ENCODE data around the gene TPRA1. TPM values are rescaled to one million over a fixed set of nuclear protein-coding genes. Genes with fewer than 3 reads are reported as not detected.
A peak's percentile ranks its signal among the peaks of the same experiment; 100 is the strongest.

The TPRA1 gene
- total RNA-seq, 1 experiment from 2014 or later = 47.0 TPM

DNA sequence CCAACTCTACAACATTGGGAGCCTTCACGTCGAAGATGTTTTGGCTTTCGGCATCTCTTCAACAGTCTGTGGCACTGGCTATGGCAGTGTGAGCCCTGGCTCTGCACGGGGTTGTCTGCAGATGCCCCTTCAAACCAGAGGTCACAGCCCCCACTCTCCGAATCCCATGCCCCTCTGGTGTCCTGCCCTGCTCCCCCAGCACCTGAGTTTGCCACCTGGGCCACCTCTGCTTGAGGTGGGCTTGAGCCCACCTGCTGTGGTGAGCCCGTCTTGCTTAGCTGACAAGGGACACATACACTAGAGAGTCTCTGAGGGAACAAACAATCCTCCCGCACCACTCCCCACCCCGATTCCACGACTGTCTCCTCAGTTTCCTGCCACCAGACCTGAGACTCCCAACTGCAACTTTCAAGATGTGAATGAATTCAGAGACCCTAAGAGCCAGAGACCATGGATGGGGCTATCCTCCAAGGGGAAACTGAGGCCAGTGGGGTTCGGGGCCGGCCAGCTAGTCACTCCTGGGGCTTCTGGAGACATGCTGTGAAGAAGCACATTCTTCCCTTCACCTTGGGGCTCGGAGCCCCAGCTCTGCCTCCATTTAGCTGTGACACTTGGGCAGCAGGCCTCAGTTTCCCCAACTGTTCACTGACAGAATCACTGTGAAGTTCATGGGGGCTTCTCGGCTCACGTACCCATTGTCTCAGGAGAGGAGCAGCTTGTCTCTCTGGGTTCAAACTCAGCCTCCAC, 44.6 kb downstream of the TPRA1 start:
- intact Hi-C loops (cut with micrococcal nuclease) = loop anchor here (2.0 to 10.0 kb wide), 3 partner anchors 291 to 1023 kb away; partner anchors contain the start of gene PLXNA1
- H3K27ac Mint-ChIP-seq (ENCODE audit: low read depth, unreplicated experiment) = no peak overlapping the region
- peaks cover 6% of the 10 kb centered on the region for H3K4me1 Mint-ChIP-seq (ENCODE audit: insufficient read depth, unreplicated experiment)
- peaks cover under 1% of the 10 kb centered on the region for H3K27me3 Mint-ChIP-seq (ENCODE audit: insufficient read depth, unreplicated experiment)
- no peak overlapping the region for H3K4me3 Mint-ChIP-seq (ENCODE audit: unreplicated experiment)
- CTCF ChIA-PET = interaction anchor here (0.6 to 6.8 kb wide), 23 partner anchors 8 to 1149 kb away, joined by 3 to 63 read pairs (median 4); partner anchors contain the start of gene CHST13
- POLR2A ChIA-PET = interaction anchor here (1.2 kb wide), 1 partner anchor 868 kb away, joined by 3 read pairs; no protein-coding TSS in a partner anchor
- H3K9me3 Mint-ChIP-seq (ENCODE audit: unreplicated experiment) = no peaks in the 10 kb centered on the region
- no peak for DNase-seq (ENCODE audit: unreplicated experiment)
- BruUV-seq (replicated peaks) = no TSS peak
- TF ChIP-seq, protein P1, sequence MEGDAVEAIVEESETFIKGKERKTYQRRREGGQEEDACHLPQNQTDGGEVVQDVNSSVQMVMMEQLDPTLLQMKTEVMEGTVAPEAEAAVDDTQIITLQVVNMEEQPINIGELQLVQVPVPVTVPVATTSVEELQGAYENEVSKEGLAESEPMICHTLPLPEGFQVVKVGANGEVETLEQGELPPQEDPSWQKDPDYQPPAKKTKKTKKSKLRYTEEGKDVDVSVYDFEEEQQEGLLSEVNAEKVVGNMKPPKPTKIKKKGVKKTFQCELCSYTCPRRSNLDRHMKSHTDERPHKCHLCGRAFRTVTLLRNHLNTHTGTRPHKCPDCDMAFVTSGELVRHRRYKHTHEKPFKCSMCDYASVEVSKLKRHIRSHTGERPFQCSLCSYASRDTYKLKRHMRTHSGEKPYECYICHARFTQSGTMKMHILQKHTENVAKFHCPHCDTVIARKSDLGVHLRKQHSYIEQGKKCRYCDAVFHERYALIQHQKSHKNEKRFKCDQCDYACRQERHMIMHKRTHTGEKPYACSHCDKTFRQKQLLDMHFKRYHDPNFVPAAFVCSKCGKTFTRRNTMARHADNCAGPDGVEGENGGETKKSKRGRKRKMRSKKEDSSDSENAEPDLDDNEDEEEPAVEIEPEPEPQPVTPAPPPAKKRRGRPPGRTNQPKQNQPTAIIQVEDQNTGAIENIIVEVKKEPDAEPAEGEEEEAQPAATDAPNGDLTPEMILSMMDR (IDR thresholded peaks at IDR 0.05; ENCODE audit: unreplicated experiment) = no peak
- peaks cover 4% of the 10 kb centered on the region for H3K36me3 Mint-ChIP-seq (ENCODE audit: insufficient read depth, unreplicated experiment)

DNA sequence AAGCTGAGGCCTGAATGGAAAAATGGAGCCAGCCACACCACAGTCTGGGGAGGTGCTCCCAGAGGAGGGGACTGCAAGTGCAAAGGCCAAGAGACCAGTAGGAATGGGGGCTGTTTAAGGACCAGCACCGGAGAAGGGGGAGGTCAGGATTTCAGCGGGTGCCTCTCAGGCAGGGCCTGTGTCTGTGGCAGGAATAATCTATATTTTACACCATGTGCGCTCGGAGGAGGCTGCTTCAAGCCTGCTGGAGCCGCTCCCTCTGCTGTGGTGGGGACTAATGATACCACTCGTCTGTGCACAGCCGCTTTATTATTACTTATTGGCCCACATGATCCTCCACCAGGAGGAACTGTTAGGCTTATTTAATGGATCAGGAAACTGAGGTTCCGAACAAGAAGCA, 45.3 kb downstream of the TPRA1 start:
- intact Hi-C loops (cut with micrococcal nuclease) = loop anchor here (2.0 to 10.0 kb wide), 3 partner anchors 290 to 1022 kb away; partner anchors contain the start of gene PLXNA1
- Mint-ChIP-seq H3K9me3 (ENCODE audit: unreplicated experiment) (no peaks in the 10 kb centered on the region), H3K36me3 (ENCODE audit: insufficient read depth, unreplicated experiment) (peaks cover 4% of the 10 kb centered on the region), H3K27me3 (ENCODE audit: insufficient read depth, unreplicated experiment) (peaks cover 7% of the 10 kb centered on the region), H3K4me1 (ENCODE audit: insufficient read depth, unreplicated experiment) (peaks cover 6% of the 10 kb centered on the region), H3K4me3 (ENCODE audit: unreplicated experiment) (no peak overlapping the region), H3K27ac (ENCODE audit: low read depth, unreplicated experiment) (no peak overlapping the region)
- POLR2A ChIA-PET = interaction anchor here (1.2 kb wide), 1 partner anchor 868 kb away, joined by 3 read pairs; no protein-coding TSS in a partner anchor
- no TSS peak for BruUV-seq (replicated peaks)
- CTCF ChIA-PET = interaction anchor here (0.5 to 6.8 kb wide), 23 partner anchors 8 to 1149 kb away, joined by 3 to 63 read pairs (median 4); partner anchors contain the start of gene CHST13
- no peak for DNase-seq (ENCODE audit: unreplicated experiment)
- TF ChIP-seq, protein P1 (IDR thresholded peaks at IDR 0.05; ENCODE audit: unreplicated experiment) = no peak

DNA sequence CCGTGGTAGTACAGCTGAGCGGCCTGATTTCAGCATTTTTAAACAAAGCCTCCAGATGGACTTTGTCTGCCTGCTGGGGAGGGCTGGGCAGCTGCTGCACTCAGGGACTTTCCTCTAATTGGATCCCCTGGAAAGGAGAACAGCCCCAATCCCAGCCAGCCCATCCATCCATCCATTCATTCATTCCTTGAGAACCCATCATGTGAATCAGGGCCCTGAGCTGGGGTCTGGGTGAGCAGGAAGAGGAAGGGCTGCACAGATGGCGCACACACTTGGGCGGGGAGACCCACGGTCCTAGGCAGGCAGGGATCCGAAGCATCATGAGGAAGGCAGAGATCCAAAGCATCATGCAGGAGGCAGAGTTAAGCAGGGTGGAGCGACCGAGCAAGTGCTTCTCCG, 45.7 kb downstream of the TPRA1 start:
- ChIA-PET POLR2A (interaction anchor here (1.2 kb wide), 1 partner anchor 867 kb away, joined by 3 read pairs; no protein-coding TSS in a partner anchor), CTCF (interaction anchor here (0.5 to 6.8 kb wide), 25 partner anchors 7 to 1148 kb away, joined by 3 to 63 read pairs (median 4); partner anchors contain the start of gene CHST13)
- Mint-ChIP-seq H3K36me3 (ENCODE audit: insufficient read depth, unreplicated experiment) (peaks cover 4% of the 10 kb centered on the region), H3K27ac (ENCODE audit: low read depth, unreplicated experiment) (no peak overlapping the region), H3K27me3 (ENCODE audit: insufficient read depth, unreplicated experiment) (peaks cover 12% of the 10 kb centered on the region), H3K4me1 (ENCODE audit: insufficient read depth, unreplicated experiment) (peaks cover 6% of the 10 kb centered on the region), H3K9me3 (ENCODE audit: unreplicated experiment) (no peaks in the 10 kb centered on the region), H3K4me3 (ENCODE audit: unreplicated experiment) (no peak overlapping the region)
- intact Hi-C loops (cut with micrococcal nuclease) = loop anchor here (1.0 to 10.0 kb wide), 6 partner anchors 88 to 1022 kb away; partner anchors contain the start of gene PLXNA1
- no TSS peak for BruUV-seq (replicated peaks)
- no peak for DNase-seq (ENCODE audit: unreplicated experiment)
- TF ChIP-seq, protein P1 (IDR thresholded peaks at IDR 0.05; ENCODE audit: unreplicated experiment) = no peak

DNA sequence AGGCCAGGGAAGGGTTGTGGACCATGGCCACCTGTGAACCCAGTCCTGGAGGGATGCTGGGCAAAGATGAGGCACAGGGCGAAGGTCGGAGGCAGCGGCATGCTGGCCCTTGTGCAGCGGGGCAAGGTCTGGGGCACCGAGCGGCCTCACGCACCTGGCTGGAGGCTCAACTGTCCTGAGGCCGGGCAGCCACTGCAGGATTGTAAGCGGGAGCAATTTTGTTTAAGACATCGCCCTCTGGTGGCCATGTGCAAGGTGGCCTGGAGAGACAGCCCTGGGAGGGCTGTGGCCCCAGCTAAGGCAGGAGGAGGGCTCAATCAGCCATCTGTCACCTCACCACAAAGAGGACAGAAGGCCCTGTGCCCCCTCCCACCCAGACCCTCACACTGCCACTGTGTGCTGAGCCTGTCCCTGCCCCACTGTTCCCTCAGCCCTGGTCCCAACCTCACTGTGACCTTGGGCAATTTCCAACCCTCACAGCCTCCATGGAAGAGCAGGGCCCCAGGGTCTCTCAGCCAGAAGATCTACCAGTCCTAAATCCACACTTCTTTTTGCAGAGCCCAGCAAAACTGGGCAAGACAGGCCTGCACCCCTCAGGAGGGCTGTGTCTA, 46.2 kb downstream of the TPRA1 start:
- no peaks in the 10 kb centered on the region for H3K9me3 Mint-ChIP-seq (ENCODE audit: unreplicated experiment)
- no TSS peak for BruUV-seq (replicated peaks)
- peak; percentile 80 for DNase-seq (ENCODE audit: unreplicated experiment)
- H3K27ac Mint-ChIP-seq (ENCODE audit: low read depth, unreplicated experiment) = no peak overlapping the region
- ChIA-PET POLR2A (no interaction called here), CTCF (interaction anchor here (0.5 to 6.8 kb wide), 37 partner anchors 12 to 1148 kb away, joined by 3 to 63 read pairs (median 3); partner anchors contain the start of gene CHST13)
- no peak overlapping the region for H3K4me3 Mint-ChIP-seq (ENCODE audit: unreplicated experiment)
- intact Hi-C loops (cut with micrococcal nuclease) = loop anchor here (1.0 to 10.0 kb wide), 5 partner anchors 87 to 1021 kb away; no protein-coding TSS in a partner anchor
- TF ChIP-seq, protein P1 (IDR thresholded peaks at IDR 0.05; ENCODE audit: unreplicated experiment) = peak; percentile 84
- peaks cover 4% of the 10 kb centered on the region for H3K36me3 Mint-ChIP-seq (ENCODE audit: insufficient read depth, unreplicated experiment)
- H3K4me1 Mint-ChIP-seq (ENCODE audit: insufficient read depth, unreplicated experiment) = peaks cover 6% of the 10 kb centered on the region
- peaks cover 17% of the 10 kb centered on the region for H3K27me3 Mint-ChIP-seq (ENCODE audit: insufficient read depth, unreplicated experiment)

Data from MCF 10A (cell line).